H54 (cell line): ENCODE measurements around the gene PIK3AP1.

Source experiments
- DNase-seq: peaks from one replicate; pipeline ENCODE4 v3.0.0; 2011; ENCODE audit warnings: low spot score, mixed read lengths; ENCODE audit not compliant: insufficient read length
- FAIRE-seq: peaks from 3 replicates; lab custom pipeline; 2011; peaks lifted over from hg19 to GRCh38; lab: Jason Lieb, UNC
- POLR2A ChIP-seq: IDR thresholded peaks from 2 replicates; pipeline ENCODE4 v1.6.1; 2011; ENCODE audit warnings: low read depth, mild to moderate bottlenecking, low read length

PIK3AP1 gene

GRCh38 chr10:96664563-96664962, 55.8 kb downstream of the PIK3AP1 start:
- no peak for TF ChIP-seq POLR2A
- FAIRE-seq (no peak), DNase-seq (no peak)

- no peak for FAIRE-seq
- TF ChIP-seq POLR2A: no peak
- DNase-seq: no peak
Observed at GRCh38 chr10:96663797-96664196, 56.5 kb downstream of the PIK3AP1 start.

- TF ChIP-seq POLR2A: no peak
- no peak for FAIRE-seq
- DNase-seq: no peak
Observed at GRCh38 chr10:96661632-96662031, 58.7 kb downstream of the PIK3AP1 start.

GRCh38 chr10:96660297-96660696, 60.0 kb downstream of the PIK3AP1 start:
- no peak for FAIRE-seq
- TF ChIP-seq POLR2A: no peak
- DNase-seq: no peak

GRCh38 chr10:96658844-96659243, 61.5 kb downstream of the PIK3AP1 start:
- no peak for TF ChIP-seq POLR2A
- no peak for FAIRE-seq
- DNase-seq: no peak

GRCh38 chr10:96657385-96657784, 62.9 kb downstream of the PIK3AP1 start:
- no peak for DNase-seq
- no peak for TF ChIP-seq POLR2A
- FAIRE-seq: no peak

GRCh38 chr10:96656839-96657238, 63.5 kb downstream of the PIK3AP1 start:
- DNase-seq (no peak), FAIRE-seq (no peak)
- TF ChIP-seq POLR2A: no peak

GRCh38 chr10:96656198-96656577, 64.1 kb downstream of the PIK3AP1 start:
- no peak for TF ChIP-seq POLR2A
- DNase-seq (no peak), FAIRE-seq (no peak)

GRCh38 chr10:96655461-96656197, 64.7 kb downstream of the PIK3AP1 start:
- TF ChIP-seq POLR2A: no peak
- DNase-seq (no peak), FAIRE-seq (no peak)

- DNase-seq (no peak), FAIRE-seq (no peak)
- no peak for TF ChIP-seq POLR2A
Observed at GRCh38 chr10:96651998-96652431, 68.3 kb downstream of the PIK3AP1 start.

GRCh38 chr10:96650958-96651357, 69.4 kb downstream of the PIK3AP1 start:
- TF ChIP-seq POLR2A: no peak
- no peak for FAIRE-seq
- no peak for DNase-seq

- no peak for TF ChIP-seq POLR2A
- FAIRE-seq: no peak
- DNase-seq: no peak
Observed at GRCh38 chr10:96648297-96648696, 72.0 kb downstream of the PIK3AP1 start.

GRCh38 chr10:96647466-96647865, 72.8 kb downstream of the PIK3AP1 start:
- DNase-seq: no peak
- no peak for FAIRE-seq
- TF ChIP-seq POLR2A: no peak

- TF ChIP-seq POLR2A: no peak
- no peak for DNase-seq
- FAIRE-seq: no peak
Observed at GRCh38 chr10:96646751-96647166, 73.6 kb downstream of the PIK3AP1 start.

GRCh38 chr10:96646301-96646700, 74.0 kb downstream of the PIK3AP1 start:
- DNase-seq (no peak), FAIRE-seq (no peak)
- TF ChIP-seq POLR2A: no peak
